GM06990 (cell line): ENCODE measurements around the gene OSTN.

Source experiments
- DNase-seq: peaks from one replicate; pipeline ENCODE4 v3.0.0-alpha.2; 2011; ENCODE audit not compliant: insufficient read length; ENCODE audit errors: extremely low read depth
- H3K27me3 ChIP-seq: replicated peaks from 2 replicates; pipeline ENCODE4 v1.6.0; 2011; ENCODE audit warnings: low read length; ENCODE audit not compliant: control insufficient read depth, insufficient read depth
- H3K36me3 ChIP-seq: 2 replicates; pipeline ENCODE4 v1.5.1; 2011; ENCODE audit warnings: low read length; ENCODE audit not compliant: control insufficient read depth, insufficient read depth
- H3K4me3 ChIP-seq: replicated peaks from 2 replicates; pipeline ENCODE4 v1.5.1; 2011; ENCODE audit warnings: low read depth, mild to moderate bottlenecking, control low read depth, low read length
- CTCF ChIP-seq: IDR thresholded peaks from 2 replicates; pipeline ENCODE4 v1.5.1; 2011; ENCODE audit warnings: low read length, control low read depth, mild to moderate bottlenecking, inconsistent platforms; ENCODE audit not compliant: insufficient read depth, poor library complexity, severe bottlenecking

The OSTN gene

GRCh38 chr3:191307341-191307740 is 108.3 kb downstream of the OSTN start:
- Histone ChIP-seq H3K27me3 (no peaks in the 10 kb centered on the region), H3K4me3 (no peak overlapping the region), H3K36me3 (no peaks in the 10 kb centered on the region)
- no peak for DNase-seq
- TF ChIP-seq CTCF = no peak

GRCh38 chr3:191313296-191313695 is 114.3 kb downstream of the OSTN start:
- no peaks in the 10 kb centered on the region for H3K27me3 ChIP-seq
- no peaks in the 10 kb centered on the region for H3K36me3 ChIP-seq
- no peak overlapping the region for H3K4me3 ChIP-seq
- no peak for DNase-seq
- no peak for TF ChIP-seq CTCF

- Histone ChIP-seq H3K4me3 (no peak overlapping the region), H3K36me3 (no peaks in the 10 kb centered on the region), H3K27me3 (no peaks in the 10 kb centered on the region)
- no peak for TF ChIP-seq CTCF
- DNase-seq = no peak
Measured at GRCh38 chr3:191314109-191314728, 115.2 kb downstream of the OSTN start.
